ENCODE measurements around the gene TMX1. TPM values are rescaled to one million over a fixed set of nuclear protein-coding genes. Genes with fewer than 3 reads are reported as not detected.

Gene TMX1
- total RNA-seq, 4 donors from 2014 or later = 35.9 to 44.6 (median 43.0) TPM

DNA sequence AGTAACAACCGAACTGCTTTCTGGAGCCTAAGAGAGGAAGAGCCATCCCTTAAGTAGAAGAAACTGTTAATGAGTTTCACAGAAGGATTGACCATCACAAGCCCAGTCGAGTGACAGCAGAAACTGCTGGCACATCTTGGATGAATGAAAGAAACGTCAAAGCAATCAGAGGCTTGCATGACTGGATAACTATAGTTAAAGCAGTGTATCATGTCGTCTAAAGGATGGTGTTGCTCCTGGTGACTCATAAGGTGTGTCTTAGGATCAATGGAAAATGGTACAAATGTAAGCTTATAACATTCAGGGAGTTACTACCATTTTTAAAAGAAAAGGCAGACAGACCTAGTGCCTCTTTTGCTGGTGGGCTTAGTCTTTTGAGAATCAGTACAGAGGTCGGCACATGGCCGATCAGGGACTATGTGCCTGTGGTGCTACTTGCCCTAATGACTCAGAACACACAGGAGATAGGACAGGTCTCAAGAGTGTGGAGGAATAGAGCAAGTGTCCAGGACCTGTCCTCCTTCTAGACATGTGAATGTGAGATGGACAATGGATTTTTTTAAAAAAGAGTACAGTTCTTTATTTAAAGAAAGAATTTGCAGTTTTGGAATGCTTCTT lies 55.7 kb downstream of the TMX1 start:
- Histone ChIP-seq H3K4me3 (replicated peaks in 1 of 3) (no peak overlapping the region), H3K9me3 (no peaks in the 10 kb centered on the region), H3K36me3 (no peaks in the 10 kb centered on the region), H3K27ac (no peak overlapping the region), H3K27me3 (no peaks in the 10 kb centered on the region), H3K4me1 (peaks cover 0 to 11% of the 10 kb centered on the region in 2 donors)
- intact Hi-C loops (cut with DNase I) = no loop called here
- no peak for DNase-seq
- WGBS, 2 donors = 88 to 90% methylated on average over 6 of the region's 6 CpGs
- TF ChIP-seq, protein P1, sequence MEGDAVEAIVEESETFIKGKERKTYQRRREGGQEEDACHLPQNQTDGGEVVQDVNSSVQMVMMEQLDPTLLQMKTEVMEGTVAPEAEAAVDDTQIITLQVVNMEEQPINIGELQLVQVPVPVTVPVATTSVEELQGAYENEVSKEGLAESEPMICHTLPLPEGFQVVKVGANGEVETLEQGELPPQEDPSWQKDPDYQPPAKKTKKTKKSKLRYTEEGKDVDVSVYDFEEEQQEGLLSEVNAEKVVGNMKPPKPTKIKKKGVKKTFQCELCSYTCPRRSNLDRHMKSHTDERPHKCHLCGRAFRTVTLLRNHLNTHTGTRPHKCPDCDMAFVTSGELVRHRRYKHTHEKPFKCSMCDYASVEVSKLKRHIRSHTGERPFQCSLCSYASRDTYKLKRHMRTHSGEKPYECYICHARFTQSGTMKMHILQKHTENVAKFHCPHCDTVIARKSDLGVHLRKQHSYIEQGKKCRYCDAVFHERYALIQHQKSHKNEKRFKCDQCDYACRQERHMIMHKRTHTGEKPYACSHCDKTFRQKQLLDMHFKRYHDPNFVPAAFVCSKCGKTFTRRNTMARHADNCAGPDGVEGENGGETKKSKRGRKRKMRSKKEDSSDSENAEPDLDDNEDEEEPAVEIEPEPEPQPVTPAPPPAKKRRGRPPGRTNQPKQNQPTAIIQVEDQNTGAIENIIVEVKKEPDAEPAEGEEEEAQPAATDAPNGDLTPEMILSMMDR (IDR thresholded peaks at IDR 0.05) = no peak
- no peak for TF ChIP-seq POLR2A (IDR thresholded peaks at IDR 0.05)

DNA sequence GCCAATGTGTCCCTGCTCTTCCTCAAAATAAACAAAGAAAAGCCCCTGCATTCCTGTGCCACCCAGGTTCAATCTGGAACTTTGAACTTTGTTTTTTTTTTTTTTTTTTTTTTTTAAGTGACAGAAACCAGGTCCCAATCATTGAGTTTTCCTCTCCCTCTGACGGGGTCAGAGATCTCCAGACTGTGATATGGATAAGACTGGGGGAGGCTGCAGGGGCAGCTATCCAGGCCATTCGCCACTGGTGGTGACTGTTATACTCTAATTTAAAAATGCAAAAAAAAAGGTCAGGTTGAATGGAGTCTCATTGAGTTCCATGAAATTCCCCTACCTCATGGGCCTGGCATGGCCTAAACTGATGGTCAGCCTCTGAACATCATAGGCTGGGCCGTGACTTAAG lies 57.0 kb downstream of the TMX1 start:
- WGBS, 2 donors = 91 to 93% methylated on average over 3 of the region's 3 CpGs

DNA sequence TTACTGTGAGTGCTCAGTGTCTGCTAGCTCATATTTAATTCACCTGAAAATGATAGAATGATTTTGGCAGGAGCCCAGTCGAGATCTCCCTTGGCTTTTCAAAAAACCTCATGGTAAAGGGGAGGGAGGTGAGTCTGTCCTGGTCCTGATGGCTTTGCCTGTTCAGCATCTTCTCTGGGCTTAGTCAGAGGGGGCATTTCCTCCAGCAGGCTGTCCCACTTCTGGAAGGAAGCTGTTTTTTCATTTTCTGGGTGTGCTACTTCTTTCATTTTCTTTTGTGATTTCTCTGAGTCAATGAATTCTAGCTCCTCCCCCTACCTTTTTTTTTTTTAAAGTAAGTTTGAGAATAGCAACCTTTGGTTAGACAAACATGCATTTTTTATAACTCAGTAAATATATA lies 58.8 kb downstream of the TMX1 start:
- no peak for DNase-seq
- WGBS, 2 donors = 91 to 100% methylated on average over 1 of the region's 1 CpG
- Histone ChIP-seq H3K9me3 (no peaks in the 10 kb centered on the region), H3K36me3 (no peaks in the 10 kb centered on the region), H3K4me3 (replicated peaks in 1 of 3) (no peak overlapping the region), H3K4me1 (no peaks in the 10 kb centered on the region), H3K27me3 (no peaks in the 10 kb centered on the region), H3K27ac (no peak overlapping the region)
- TF ChIP-seq POLR2A (IDR thresholded peaks at IDR 0.05) = no peak
- TF ChIP-seq, protein P1 (IDR thresholded peaks at IDR 0.05) = no peak
- intact Hi-C loops (cut with DNase I) = no loop called here

More for the DNA sequence above, 57.0 kb downstream of the TMX1 start:
- Histone ChIP-seq H3K27me3 (no peaks in the 10 kb centered on the region), H3K4me3 (replicated peaks in 1 of 3) (no peak overlapping the region), H3K9me3 (no peaks in the 10 kb centered on the region), H3K36me3 (no peaks in the 10 kb centered on the region), H3K4me1 (peaks cover 0 to 11% of the 10 kb centered on the region in 2 donors), H3K27ac (no peak overlapping the region)
- intact Hi-C loops (cut with DNase I) = no loop called here
- no peak for TF ChIP-seq POLR2A (IDR thresholded peaks at IDR 0.05)
- TF ChIP-seq, protein P1 (IDR thresholded peaks at IDR 0.05) = no peak
- DNase-seq = no peak

DNA sequence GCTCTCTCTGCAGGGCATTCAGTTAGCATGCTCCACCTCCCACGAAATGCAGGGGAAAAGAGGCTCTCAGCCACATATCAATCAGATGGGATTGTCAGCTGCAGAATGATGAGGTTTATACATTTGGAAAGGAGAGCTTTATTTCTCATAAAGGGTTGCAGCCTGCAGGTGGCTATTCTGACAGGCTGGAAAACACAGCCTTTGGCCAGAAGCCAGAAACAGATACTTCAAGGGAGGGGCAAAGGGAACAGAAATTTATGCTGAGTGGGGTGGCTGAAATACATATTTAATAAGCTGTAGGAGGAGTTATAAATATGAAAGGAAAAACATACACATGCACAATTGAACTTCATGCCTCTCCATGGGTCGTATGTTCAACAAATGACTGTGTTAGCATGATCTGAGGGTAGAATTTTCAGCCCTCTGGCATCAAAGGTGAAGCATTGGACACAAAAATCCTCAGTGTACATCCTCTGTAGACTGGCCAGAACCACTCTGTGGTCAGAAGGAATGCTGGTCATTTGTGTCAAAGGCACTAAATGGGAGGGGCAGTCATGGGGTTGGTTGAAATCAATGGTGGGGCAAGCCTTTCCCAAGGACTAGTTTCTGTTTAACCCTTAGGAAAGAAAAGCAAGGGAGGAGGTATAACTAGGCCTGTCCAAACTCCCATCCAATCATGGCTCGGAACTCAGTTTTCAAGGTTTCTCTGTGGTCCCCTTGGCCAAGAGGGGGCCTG lies 62.4 kb downstream of the TMX1 start:
- Histone ChIP-seq H3K4me1 (no peaks in the 10 kb centered on the region), H3K27me3 (no peaks in the 10 kb centered on the region), H3K4me3 (replicated peaks in 1 of 3) (no peak overlapping the region), H3K27ac (no peak overlapping the region), H3K36me3 (no peaks in the 10 kb centered on the region), H3K9me3 (no peaks in the 10 kb centered on the region)
- TF ChIP-seq, protein P1 (IDR thresholded peaks at IDR 0.05) = no peak
- TF ChIP-seq POLR2A (IDR thresholded peaks at IDR 0.05) = no peak
- WGBS, 2 donors = 77 to 78% methylated on average over 3 of the region's 3 CpGs
- DNase-seq = no peak
- intact Hi-C loops (cut with DNase I) = no loop called here

DNA sequence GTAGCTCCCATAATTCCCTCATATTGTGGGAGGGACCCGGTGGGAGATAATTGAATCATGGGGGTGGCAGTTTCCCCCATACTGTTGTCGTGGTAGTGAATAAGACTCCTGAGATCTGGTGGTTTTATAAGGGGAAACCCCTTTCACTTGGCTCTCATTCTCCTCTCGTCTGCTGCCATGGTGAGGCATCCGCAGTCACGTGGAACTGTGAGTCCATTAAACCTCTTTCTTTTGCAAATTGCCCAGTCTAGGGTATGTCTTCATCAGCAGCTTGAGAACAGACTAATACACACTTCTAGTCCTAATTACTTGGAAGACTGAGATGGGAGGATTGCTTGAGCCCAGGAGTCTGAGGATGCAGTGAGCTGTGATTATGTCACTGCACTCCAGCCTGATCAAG lies 64.4 kb downstream of the TMX1 start:
- Histone ChIP-seq H3K4me1 (no peaks in the 10 kb centered on the region), H3K4me3 (replicated peaks in 1 of 3) (no peak overlapping the region), H3K27me3 (no peaks in the 10 kb centered on the region), H3K27ac (no peak overlapping the region), H3K36me3 (no peaks in the 10 kb centered on the region), H3K9me3 (no peaks in the 10 kb centered on the region)
- 73 to 81% methylated on average over 5 of the region's 5 CpGs for WGBS, 2 donors
- no peak for DNase-seq
- TF ChIP-seq POLR2A (IDR thresholded peaks at IDR 0.05) = no peak
- TF ChIP-seq, protein P1 (IDR thresholded peaks at IDR 0.05) = no peak
- intact Hi-C loops (cut with DNase I) = no loop called here
